ENCODE results near the gene AK1. TPM values are rescaled to one million over a fixed set of nuclear protein-coding genes. Genes with fewer than 3 reads are reported as not detected.
A peak's percentile ranks its signal among the peaks of the same experiment; 100 is the strongest.
"Not testable (repeated sequence)": the region's sequence is repeated elsewhere in the genome, so short reads cannot be mapped to it uniquely, and the experiment has no call there.

Gene AK1
- total RNA-seq, 4 donors from 2014 or later, result 29.9 to 65.1 (median 38.7) TPM

DNA sequence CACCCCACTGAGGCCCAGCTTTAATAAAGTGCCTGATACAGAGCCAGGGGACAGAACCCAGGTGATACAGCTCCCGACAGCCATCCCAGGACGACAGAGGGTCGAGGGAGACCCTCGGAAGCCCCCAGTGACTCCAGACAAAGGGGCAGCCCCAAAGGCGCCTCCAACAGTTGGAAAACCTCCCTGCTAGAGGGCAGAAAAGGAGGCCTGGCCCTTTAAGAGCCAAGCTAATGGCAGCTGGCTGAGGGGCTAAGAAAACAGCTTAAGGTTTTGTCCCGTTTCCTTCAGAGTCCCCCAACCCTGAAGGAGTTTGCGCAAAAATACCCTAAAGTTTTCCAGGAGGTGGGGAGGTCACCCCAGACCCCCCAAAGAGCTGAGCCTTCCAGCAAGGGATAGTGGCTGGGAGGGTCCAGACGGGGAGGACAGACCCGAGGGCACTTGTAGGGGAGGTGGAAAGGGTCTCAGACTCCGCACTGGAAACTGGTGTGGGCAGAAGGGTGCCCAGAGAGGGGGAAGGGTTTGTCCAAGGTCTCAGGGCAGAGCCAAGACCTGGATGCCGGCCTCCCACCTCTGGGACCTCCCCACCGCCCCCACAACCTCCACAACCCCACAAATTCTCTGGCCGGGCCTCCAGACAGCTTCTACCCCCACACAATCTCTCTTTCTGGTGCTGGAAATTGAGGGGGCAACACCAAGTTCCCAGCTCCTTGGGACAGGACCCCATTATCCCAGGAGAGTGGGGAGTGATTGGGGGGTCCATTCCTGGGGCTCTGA is 8.2 kb upstream of the AK1 start:
- H3K36me3 ChIP-seq, result peaks cover 9 to 82% (median 24%) of the 10 kb centered on the region in 3 donors
- WGBS, 2 donors, result 55 to 63% methylated on average over 8 to 13 of the region's 13 CpGs
- H3K9me3 ChIP-seq, result no peaks in the 10 kb centered on the region
- no peak for DNase-seq (ENCODE audit: low spot score in 2 of 2)
- no peaks in the 10 kb centered on the region for H3K27me3 ChIP-seq
- peak overlapping the region in 3 of 4 donors; percentile 43 to 76 (median 63) for H3K27ac ChIP-seq
- peaks cover 0 to 35% (median 14%) of the 10 kb centered on the region in 4 donors for H3K4me1 ChIP-seq
- H3K4me3 ChIP-seq, result no peak overlapping the region
- no peak for TF ChIP-seq EP300 (IDR thresholded peaks at IDR 0.05)
- no peak for TF ChIP-seq POLR2A (IDR thresholded peaks at IDR 0.05)
- TF ChIP-seq, protein P1, sequence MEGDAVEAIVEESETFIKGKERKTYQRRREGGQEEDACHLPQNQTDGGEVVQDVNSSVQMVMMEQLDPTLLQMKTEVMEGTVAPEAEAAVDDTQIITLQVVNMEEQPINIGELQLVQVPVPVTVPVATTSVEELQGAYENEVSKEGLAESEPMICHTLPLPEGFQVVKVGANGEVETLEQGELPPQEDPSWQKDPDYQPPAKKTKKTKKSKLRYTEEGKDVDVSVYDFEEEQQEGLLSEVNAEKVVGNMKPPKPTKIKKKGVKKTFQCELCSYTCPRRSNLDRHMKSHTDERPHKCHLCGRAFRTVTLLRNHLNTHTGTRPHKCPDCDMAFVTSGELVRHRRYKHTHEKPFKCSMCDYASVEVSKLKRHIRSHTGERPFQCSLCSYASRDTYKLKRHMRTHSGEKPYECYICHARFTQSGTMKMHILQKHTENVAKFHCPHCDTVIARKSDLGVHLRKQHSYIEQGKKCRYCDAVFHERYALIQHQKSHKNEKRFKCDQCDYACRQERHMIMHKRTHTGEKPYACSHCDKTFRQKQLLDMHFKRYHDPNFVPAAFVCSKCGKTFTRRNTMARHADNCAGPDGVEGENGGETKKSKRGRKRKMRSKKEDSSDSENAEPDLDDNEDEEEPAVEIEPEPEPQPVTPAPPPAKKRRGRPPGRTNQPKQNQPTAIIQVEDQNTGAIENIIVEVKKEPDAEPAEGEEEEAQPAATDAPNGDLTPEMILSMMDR (IDR thresholded peaks at IDR 0.05), result no peak

DNA sequence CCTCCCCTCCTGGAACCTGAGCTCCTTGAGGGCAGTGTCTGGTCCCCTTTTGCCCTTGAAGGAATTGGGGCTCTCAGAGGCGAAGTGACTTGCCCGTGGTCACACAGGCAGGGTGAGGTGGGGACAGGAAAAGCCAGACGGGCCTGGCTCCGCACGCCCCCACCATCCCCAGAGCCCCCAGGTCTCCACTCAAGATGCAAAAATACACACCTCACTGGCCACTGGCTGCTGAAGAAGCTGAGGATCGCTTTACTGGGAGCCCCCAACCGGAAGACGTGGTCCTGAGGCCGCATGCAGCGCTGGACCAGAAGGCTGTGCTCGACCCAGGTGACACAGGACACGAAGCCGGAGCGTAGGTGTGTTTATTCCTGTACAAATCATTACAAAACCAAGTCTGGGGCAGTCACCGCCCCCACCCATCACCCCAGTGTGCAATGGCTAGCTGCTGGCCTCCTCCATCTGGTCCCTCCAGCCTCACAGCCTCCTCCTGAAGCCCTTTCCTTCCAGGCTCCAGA is 7.6 kb upstream of the AK1 start:
- H3K4me3 ChIP-seq, result no peak overlapping the region
- TF ChIP-seq EP300 (IDR thresholded peaks at IDR 0.05) (no peak), POLR2A (IDR thresholded peaks at IDR 0.05) (no peak)
- TF ChIP-seq, protein P1 (IDR thresholded peaks at IDR 0.05), result no peak
- WGBS, 2 donors, result 65 to 72% methylated on average over 15 of the region's 15 CpGs
- H3K27ac ChIP-seq, result peak overlapping the region; percentile 25 to 76 (median 53)
- no peaks in the 10 kb centered on the region for H3K9me3 ChIP-seq
- peaks cover 0 to 35% (median 14%) of the 10 kb centered on the region in 4 donors for H3K4me1 ChIP-seq
- peaks cover 7 to 75% (median 18%) of the 10 kb centered on the region in 3 donors for H3K36me3 ChIP-seq
- no peak for DNase-seq (ENCODE audit: low spot score in 2 of 2)
- no peaks in the 10 kb centered on the region for H3K27me3 ChIP-seq

DNA sequence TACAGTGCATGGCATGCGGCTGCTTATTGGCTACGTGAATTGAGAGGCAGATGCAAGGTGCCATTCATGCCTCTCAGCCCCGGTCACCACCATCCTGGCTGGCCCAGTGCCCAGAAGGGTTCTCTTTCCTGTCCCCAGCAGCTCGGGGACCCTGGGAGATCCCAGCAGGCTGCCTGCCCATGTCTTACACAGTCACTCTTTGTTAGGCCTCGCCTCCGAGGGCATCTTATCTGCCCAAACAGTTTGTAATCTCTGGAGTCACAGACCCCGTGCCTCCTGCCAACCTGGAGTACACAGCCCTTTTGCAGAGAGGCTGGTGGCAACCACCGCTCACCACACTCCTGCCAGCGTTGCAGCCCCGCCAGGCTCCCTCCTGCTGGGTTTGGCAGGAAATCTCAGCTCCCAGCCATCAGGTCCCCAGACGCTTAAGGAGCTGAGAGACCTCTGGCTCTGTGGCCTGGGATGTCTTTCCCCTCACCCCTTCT is 7.0 kb upstream of the AK1 start:
- Histone ChIP-seq H3K9me3 (no peaks in the 10 kb centered on the region), H3K27me3 (no peaks in the 10 kb centered on the region), H3K36me3 (peaks cover 6 to 70% (median 18%) of the 10 kb centered on the region in 3 donors), H3K27ac (peak overlapping the region; percentile 25 to 76 (median 53)), H3K4me1 (peaks cover 0 to 35% (median 14%) of the 10 kb centered on the region in 4 donors), H3K4me3 (no peak overlapping the region)
- DNase-seq (ENCODE audit: low spot score in 2 of 2), result no peak
- 47 to 58% methylated on average over 11 of the region's 11 CpGs for WGBS, 2 donors
- TF ChIP-seq POLR2A (IDR thresholded peaks at IDR 0.05) (no peak), EP300 (IDR thresholded peaks at IDR 0.05) (no peak)
- TF ChIP-seq, protein P1 (IDR thresholded peaks at IDR 0.05), result no peak

DNA sequence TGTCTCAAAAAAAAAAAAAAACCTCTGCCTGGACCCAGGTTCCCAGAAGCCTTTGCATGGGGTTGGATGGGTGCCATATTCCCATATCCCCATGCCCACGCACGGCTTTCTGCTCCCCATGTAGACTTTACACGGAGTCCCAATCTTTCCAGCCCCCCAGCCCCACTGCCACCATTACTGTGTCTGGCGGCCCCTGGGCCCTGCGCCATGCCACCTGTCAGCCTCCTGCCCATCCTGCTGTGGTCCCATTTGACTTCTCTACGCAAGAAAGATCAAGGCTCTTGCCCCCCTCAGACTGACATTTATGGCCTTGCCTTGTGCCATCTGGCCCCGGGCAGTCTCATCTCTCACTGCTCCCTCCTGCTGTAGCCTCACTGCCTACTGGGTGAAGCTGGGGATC is 6.5 kb upstream of the AK1 start:
- TF ChIP-seq EP300 (IDR thresholded peaks at IDR 0.05) (no peak), POLR2A (IDR thresholded peaks at IDR 0.05) (no peak)
- TF ChIP-seq, protein P1 (IDR thresholded peaks at IDR 0.05), result no peak
- no peak for DNase-seq (ENCODE audit: low spot score in 2 of 2)
- Histone ChIP-seq H3K4me3 (no peak overlapping the region), H3K27ac (peak overlapping the region in 3 of 4 donors; percentile 43 to 76 (median 63)), H3K9me3 (no peaks in the 10 kb centered on the region), H3K27me3 (no peaks in the 10 kb centered on the region), H3K36me3 (peaks cover 6 to 64% (median 18%) of the 10 kb centered on the region in 3 donors), H3K4me1 (peaks cover 0 to 37% (median 14%) of the 10 kb centered on the region in 4 donors)
- 50 to 58% methylated on average over 7 of the region's 7 CpGs for WGBS, 2 donors

DNA sequence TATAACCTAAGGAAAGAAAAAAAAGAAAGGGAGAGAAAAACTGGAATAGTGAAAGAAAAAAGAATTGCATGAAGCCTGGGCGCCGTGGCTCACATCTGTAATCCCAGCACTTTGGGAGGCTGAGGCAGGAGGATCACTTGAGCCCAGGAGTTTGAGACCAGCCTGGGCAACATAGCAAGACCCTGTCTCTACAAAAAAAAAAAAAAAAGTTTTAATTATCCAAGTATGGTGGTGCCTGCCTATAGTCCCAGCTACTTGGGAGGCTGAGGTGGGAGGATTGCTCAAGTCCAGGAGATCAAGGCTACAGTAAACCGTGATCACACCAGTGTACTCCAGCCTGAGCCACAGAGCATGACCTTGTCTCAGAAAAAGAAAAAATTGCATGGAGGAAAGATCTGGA is 4.2 kb upstream of the AK1 start:
- H3K9me3 ChIP-seq; H3K27me3 ChIP-seq; DNase-seq (ENCODE audit: low spot score in 2 of 2); H3K27ac ChIP-seq; H3K4me3 ChIP-seq: not testable (repeated sequence)
- 85 to 95% methylated on average over 3 of the region's 3 CpGs for WGBS, 2 donors
- Histone ChIP-seq H3K4me1 (peaks cover 0 to 52% (median 25%) of the 10 kb centered on the region in 4 donors), H3K36me3 (peaks cover 4 to 42% (median 9%) of the 10 kb centered on the region in 3 donors)

All from tibial nerve (tissue), 4 donors.